ENCODE results near the gene IQGAP3.
"Not testable (repeated sequence)": the region's sequence is repeated elsewhere in the genome, so short reads cannot be mapped to it uniquely, and the experiment has no call there.

IQGAP3 gene, protein sequence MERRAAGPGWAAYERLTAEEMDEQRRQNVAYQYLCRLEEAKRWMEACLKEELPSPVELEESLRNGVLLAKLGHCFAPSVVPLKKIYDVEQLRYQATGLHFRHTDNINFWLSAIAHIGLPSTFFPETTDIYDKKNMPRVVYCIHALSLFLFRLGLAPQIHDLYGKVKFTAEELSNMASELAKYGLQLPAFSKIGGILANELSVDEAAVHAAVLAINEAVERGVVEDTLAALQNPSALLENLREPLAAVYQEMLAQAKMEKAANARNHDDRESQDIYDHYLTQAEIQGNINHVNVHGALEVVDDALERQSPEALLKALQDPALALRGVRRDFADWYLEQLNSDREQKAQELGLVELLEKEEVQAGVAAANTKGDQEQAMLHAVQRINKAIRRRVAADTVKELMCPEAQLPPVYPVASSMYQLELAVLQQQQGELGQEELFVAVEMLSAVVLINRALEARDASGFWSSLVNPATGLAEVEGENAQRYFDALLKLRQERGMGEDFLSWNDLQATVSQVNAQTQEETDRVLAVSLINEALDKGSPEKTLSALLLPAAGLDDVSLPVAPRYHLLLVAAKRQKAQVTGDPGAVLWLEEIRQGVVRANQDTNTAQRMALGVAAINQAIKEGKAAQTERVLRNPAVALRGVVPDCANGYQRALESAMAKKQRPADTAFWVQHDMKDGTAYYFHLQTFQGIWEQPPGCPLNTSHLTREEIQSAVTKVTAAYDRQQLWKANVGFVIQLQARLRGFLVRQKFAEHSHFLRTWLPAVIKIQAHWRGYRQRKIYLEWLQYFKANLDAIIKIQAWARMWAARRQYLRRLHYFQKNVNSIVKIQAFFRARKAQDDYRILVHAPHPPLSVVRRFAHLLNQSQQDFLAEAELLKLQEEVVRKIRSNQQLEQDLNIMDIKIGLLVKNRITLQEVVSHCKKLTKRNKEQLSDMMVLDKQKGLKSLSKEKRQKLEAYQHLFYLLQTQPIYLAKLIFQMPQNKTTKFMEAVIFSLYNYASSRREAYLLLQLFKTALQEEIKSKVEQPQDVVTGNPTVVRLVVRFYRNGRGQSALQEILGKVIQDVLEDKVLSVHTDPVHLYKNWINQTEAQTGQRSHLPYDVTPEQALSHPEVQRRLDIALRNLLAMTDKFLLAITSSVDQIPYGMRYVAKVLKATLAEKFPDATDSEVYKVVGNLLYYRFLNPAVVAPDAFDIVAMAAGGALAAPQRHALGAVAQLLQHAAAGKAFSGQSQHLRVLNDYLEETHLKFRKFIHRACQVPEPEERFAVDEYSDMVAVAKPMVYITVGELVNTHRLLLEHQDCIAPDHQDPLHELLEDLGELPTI (N-terminal part only)

DNA sequence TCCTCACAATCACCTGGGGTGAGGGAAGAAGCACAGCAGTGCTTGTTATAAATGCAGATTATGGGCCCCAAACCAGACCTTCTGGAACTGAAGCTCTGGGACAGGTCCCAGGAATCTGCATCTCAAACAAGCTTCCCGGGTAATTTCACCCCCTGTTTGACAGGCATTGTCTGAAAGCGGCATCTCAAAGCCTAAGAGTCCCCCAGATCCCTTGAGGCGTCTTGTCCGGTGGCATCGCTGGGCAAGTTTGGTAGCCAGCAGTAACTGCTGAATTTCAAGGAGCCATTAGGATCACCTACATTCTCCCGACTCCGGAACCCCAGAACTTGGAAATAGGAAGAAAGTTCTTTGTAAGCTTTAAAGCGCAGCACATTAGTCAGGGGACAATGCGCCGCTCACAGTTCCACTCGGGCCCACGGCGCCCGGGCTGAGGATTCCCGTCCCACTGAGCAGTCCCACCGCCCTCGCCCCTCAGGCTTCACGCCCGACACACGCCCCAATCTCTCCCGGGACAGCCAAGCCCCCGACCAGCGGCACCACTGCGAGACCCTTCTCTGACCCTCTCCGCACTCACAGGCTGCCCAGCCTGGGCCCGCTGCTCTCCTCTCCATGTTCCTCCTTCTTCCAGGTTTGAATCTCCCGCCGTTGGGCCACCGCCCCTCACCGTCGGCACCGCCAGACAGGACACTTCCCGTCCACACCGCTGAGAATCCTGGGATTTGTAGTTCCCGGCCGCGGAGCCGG is at the start of gene IQGAP3:
Gene IQGAP3 (minus strand): TSS at position 647 of the 744 bp plus-strand sequence. CDS start 36 bp downstream, at position 611.
- DNase-seq: peak; percentile 48

DNA sequence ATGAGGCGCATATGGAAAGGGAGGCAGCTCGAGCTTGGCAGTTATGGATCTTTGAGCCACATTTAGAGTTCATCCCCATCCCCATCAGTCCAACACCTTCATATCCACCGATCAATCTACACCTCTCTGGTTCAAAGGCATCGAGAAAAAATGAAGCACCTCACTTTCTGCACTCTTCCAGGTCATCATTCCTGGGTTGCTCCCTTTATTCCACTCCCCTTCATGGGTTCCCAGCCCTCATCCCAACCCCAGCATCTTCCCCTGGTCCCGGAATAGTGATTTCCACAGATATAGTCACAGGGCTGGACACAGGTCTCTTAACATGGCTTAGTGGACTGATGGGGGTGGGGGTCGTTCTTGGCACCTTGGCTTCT is 47.2 kb upstream of the IQGAP3 start:
- no peak for DNase-seq

DNA sequence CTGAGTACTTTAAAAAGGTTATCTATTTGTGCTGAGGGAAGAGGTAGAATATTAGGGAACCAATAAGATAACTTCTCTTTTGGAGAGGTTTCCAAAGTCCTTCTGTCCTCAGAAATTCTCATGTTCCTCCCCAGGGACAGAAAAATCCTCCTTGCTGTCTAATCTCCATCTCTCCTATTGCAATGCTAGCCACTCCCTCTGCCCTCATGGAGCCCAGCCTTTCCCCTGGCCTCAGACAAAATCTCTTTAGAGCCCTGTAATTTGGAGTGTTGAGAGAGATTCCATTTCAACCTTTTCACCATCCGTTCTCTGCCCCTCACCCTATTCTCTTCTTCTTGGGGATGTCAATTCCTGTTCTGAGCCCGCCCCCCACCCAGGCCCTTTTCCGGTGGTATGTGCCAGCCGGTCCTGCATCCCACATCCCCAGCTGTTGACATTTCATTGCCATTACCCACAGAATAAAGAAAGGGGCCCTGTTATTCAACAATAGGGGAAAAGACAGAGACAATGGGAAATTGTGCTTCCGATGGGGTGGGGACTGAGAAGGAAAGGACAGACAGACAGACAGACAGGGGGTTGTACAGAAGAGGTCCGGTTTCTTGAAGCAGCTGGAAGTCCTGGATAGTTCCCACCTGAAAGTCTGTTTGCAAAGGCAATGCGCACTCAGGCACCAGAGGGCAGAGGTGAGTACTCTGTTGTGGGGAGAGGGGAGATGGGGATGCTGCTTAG is 46.7 kb upstream of the IQGAP3 start, which contains the start of gene HAPLN2:
Gene HAPLN2 (plus strand): TSS at position 563 of the 729 bp plus-strand sequence. CDS start 4,076 bp downstream, outside the sequence.
- no peak for DNase-seq

DNA sequence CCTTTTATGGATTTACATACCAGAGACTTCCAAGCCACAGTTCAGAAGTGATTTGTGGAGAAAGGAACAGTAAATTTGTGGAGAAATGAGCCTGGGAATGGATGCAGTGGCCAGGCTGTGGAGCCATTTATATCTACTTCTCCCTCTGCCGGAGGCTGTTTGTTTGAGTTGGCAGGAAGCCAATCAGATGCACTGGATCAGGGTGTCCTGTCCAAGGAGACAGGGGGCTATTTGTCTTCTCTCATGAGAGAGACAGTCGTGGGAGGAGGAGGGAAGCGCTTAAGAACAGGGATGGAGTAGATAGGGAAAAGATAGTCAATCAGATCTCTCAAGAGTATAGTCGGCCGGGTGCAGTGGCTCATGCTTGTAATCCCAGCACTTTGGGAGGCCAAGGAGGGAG is 44.1 kb upstream of the IQGAP3 start:
- DNase-seq: no peak

DNA sequence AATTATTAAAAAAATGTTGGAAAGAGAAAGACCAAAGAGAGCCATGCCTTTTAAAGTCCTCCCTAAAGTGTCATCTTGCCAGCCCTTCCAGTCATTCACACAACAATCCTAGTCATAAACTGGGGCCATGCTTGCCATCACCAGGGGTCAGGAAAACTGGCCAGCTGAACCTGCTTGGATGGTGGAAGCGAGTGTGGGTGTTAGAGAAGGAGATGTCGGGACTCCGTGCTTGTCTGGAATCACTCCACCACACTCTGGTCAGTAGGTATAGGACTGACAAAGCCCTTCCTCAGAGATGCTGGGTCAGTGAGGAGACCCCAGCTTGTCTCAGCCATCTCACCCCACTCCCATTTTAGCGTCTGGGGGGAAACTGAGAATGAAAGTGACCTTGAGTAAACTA is 43.6 kb upstream of the IQGAP3 start:
- no peak for DNase-seq

DNA sequence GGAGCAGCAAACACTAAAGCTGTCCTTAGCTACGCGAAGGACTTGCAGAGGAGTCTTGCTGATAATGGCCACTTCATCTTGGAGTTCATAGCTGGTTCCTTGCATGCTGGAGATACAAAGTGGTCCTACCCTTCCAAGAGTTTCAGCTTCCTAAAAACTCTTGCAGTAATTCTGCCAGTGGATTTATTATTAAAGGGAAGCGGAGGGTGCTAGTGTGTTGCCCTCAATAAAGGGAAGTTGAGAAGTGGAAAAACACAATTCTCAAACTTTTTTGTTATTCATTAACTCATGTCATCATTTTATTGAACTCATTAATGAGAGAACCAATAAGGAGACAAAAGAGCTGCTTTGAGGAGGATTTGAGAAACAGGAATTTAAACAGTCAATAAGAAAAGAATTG is 40.3 kb upstream of the IQGAP3 start:
- DNase-seq: no peak

DNA sequence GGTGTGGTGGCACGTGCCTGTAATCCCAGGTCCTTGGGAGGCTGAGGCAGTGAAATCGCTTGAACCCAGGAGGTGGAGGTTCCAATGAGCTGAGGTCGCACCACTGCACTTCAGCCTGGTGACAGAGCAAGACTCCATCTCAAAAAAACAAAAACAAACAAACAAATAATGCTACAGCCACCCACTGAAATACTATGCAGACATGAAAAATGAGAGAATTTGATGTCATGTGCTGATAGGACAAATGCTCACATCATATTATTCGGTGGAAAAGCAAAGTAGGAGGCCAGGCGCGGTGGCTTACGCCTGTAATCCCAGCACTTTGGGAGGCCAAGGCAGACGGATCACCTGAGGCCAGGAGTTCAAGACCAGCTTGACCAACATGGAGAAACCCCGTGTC is 37.7 kb upstream of the IQGAP3 start:
- DNase-seq: not testable (repeated sequence)

DNA sequence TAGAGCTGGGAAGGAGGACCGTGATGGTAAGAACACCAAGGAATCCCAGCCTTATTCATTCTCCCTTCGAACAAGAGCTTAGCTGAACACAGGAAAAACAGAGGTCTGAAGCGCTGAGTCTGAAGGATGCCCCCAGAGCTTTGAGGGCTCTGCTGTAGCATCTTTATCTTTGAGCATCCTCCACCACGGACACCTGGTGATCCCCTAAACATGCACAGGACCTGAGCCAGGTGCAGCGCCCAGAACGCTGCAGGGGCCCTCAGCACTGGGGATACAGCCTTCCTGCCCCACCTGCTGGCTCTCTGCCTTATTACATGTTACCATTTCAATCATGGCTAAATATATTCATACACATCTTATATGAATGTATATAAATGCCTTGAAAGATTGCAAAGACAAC is 36.6 kb upstream of the IQGAP3 start:
- no peak for DNase-seq

DNA sequence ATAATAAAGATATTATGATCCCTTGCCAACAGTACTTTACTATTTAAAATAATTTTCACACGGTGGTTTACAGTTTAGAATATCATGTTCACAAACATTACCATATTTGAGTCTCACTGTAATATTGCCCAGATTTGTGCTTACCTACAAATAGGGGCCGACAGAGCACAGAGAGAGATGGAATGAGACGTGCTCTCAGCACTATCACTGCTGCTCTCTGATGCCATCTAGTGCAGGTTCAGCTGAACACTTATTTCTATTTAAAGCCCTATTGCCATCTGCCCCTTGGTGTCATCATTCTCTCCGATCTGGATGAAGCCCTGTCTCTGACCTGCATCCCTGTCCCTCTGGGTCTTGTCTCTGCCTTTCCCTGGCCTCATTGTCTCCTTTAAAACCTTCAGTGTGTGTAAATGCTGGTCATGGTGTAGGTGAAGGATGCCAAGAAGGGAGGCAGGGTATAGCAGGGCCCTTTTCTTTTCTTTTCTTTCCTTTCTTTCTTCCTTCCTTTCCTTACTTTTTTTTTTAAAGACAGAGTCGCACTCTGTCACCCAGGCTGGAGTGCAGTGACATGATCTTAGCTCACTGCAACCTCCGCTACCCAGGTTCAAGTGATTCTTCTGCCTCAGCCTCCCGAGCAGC is 35.8 kb upstream of the IQGAP3 start:
- DNase-seq: peak; percentile 51

DNA sequence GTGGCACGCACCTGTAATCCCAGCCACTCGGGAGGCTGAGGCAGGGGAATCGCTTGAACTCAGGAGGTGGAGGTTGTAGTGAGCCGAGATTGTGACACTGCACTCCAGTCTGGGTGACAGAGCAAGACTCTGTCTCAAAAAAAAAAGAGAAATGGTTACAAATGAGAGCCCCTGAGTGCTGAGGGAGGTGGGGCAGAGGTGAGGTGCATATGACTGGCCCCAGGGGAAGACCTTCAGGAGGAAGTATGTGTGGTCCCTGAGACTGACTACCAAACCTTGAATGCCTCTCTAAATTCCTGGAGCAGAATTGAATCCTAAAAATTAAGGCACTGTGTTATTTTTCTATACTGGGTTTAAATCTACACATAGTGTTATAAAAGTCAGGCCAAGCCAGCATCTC is 35.0 kb upstream of the IQGAP3 start:
- DNase-seq: not testable (repeated sequence)

DNA sequence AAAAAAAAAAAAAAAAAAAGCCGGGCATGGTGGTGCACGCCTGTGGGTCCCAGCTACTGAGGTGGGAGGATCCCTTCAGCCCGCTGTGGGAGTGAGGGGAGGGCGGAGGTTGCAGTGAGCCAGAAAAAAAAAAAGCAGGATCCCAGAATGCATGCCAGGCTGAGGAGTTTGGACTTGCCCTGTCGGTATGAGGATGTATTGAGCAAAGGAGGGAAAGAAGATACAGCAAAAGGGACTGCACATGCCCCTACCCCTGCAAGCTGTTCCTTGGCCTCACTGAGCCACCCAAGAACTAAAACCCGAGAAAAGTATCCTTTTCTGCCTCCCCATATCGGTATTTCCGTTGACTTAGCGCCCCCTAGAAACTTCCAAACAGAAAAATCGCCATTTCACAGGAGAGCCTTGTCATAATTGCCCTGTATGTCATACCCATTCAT is 30.2 kb upstream of the IQGAP3 start:
- DNase-seq: no peak

DNA sequence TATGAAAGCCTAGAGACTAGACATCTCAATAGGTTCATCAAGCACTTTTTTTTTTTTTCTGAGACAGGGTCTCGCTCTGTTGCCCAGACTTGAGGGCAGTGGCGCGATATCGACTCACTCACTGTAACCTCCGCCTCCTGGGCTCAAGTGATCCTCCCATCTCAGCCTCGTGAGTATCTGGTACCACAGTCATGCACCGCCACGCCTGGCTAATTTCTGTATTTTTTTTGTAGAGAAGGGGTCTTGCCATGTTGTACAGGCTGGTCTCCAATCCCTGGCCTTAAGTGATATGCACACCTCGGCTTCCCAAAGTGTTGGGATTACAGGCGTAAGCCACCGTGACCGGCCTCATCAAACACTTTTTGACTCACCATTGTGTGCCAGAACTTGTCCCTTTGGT is 29.5 kb upstream of the IQGAP3 start:
- DNase-seq: no peak

DNA sequence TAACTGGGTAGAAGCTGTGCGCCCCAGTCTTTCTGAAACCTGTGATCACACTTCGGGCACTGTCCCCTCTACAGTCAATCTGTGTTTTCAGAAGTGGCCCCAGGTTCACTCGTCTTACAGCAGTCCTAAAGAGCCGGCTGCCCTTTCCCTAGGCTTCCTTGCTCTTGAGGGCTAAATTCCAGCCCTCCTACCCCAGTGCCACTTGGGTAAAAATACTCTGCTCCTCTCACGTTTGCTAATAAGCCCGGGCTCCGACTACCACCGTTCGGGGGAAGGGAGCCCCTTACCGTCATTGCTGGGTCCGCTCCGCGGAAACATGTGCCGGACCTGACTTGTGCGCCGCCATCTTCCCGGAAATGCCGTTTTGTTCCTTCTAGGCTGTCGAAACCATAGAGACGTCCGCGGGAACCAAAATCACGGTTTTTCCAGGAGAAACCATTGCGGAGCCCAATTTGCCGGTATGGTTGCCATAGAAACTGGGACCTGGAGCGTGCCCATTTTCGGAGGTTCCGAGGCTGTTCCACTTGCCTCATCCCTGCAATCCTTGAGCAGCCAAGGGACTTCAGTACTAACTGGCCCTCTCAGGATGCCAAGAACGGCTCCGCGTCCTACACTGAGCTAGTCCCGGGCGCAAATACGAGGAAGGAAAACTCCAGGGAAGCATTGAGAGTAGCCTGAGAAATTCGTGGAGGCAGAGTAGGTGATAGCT is 28.9 kb upstream of the IQGAP3 start, which contains the start of gene GPATCH4:
Gene GPATCH4 (minus strand): TSS at position 358 of the 709 bp plus-strand sequence.
- DNase-seq: peak; percentile 78

DNA sequence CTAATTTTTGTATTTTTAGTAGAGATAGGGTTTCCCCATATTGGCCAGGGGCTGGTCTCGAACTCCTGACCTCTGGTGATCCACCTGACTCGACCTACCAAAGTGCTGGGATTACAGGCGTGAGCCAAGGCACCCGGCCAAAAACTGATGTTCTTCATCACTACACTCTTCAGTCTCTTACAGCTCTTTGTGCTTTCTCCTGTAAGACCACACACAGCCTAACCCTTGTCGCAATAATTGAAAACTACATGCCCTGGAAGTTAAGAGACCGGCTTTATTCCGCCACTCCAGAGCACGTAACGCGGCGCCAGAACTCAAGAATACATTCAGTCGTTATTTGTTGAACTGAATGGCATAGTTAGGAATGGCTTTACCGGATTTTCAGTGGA is 28.4 kb upstream of the IQGAP3 start:
- no peak for DNase-seq

DNA sequence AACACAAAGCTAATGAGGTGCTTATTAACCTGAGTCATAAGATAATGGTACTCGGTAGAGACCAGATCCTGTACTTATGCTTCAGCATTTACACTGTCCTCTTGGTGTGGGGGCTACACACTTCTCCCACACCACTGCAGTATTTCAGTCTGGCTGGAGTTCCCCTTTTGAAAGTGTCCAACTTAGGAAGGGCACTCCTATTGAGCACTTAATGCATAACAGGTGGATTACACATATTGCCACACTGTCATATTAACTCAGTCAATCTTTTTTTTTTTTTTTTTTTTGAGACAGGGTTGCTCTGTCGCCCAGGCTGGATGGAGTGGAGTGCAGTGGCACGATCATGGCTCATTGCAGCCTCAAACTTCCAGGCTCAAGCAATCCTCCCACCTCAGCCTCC is 27.4 kb upstream of the IQGAP3 start:
- DNase-seq: peak; percentile 28

DNA sequence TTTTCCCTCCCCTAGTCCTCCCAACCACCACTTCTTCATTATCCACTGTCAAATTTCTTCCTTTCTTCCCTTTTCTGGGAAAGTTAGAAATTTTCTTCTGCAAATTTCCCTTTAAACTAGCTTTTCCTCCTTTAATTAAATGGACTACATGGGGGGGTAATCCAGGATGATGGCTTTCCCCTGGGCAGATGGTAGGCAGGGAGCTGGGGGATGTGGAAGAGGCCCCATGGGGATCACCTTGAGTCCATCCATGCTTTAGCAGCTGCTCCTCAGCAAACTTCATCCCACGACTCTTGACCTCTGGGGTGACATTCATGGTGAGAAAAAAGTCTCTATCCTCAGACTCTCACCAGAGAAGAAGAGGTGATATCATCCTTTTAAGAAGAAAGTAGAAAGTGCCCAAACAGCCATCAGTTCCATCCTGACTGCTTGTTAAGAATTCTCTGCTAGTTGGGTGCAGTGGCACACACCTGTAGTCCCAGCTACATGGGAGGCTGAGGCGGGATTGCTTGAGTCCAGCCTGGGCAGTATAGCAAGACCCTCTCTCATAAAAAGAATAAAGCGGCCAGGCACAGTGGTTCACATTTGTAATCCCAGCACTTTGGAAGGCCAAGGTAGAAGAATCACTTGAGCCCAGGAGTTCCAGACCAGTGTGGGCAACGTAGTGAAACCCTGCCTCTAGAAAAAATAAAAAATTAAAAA is 26.5 kb upstream of the IQGAP3 start:
- DNase-seq: no peak

DNA sequence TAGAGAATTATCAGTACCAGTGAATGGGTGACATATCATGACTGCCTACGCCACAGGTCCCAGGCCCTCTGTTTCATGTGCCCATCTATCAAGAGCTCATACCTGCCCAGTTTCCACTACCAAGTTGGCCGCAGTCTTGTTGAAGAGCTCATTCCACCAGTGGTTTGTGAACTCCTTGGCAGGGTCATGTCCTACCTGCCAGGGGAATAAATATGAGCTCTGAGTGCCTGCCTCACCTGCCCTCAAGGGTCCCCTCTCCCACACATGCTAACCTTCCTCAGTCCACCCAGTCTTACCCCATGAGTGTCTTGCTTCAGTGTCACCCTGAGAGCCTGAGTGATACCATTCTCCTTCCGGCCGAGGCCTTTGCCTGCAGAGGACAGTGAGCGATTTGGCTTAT is 25.8 kb upstream of the IQGAP3 start:
- DNase-seq: no peak

DNA sequence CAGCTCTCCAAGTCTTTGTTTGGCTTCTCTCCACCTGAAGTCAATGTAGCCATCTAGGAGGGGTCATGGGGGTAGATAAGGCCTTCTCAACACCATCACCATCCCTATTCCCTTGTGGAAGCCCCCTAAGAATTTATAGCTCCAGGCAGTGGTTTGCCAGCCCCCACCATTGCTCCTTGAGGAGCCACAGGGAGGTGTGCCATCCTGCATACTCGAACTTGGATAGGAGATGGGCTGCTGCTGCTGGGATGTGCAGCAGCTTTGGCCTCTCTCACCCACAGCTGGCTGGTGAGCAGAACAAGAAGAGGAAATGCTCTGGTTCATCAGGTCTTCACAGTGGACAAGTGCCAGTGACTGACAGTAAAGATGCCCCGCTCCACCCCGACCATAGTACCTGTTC is 24.1 kb upstream of the IQGAP3 start:
- DNase-seq: no peak

DNA sequence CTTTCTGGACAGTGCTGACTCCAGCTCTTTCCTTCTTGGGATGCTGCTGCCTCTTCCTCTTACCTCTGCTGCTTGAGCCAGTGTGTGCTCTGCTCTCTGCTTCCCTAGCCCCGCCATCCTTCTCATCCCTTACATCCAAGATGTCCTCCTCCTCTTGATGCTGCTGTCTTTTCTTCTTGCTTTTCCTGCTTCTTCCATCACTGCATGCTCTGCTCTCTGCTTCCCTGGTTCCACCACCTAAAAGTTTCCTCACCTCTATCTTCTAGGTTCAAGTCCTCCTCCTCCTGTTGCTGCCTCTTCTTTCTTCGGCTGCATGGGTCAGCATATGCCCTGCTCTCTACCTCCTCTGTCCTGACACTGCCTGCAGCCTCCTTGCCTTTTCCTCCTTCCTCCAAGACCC is 22.7 kb upstream of the IQGAP3 start:
- DNase-seq: no peak

DNA sequence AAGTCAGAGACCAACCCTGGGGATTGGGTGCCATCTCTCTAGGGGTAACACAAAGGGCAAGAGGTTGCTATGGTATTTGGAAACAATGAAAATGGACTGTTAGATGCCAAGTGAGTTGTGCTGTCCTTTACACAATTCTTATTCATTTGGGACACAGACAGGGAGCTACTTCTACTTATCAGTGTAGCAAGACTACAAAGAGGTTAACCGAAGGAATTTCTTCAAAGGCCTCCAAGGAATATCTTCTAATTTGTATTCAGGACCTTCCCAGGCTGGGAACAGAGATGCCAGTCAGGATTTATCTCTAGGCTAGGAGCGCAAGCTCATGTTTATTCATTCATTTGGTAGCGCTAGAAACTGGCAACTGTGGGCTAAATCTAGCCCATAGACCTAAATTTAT is 21.8 kb upstream of the IQGAP3 start:
- DNase-seq: no peak

Measured in KG1 (cell line).